ENCODE measurements around the gene PRR19.

DNA sequence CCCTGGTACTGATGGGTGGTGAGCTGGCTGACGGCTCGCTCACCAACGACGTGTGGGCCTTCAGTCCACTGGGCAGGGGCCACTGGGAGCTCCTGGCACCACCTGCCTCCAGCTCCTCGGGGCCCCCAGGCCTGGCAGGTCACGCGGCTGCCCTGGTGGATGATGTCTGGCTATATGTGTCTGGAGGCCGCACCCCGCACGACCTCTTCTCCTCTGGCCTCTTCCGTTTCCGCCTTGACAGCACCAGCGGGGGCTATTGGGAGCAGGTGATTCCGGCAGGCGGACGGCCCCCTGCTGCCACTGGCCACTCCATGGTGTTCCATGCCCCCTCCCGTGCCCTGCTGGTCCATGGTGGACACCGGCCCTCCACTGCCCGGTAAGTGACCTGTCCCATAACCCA, 34.0 kb downstream of the PRR19 start:
- TF ChIP-seq CTCF (IDR thresholded peaks at IDR 0.05) (no peak), POLR2A (IDR thresholded peaks at IDR 0.05) (no peak)
